HG03565 (cell line): Measurements from ENCODE around the gene SGSM1.

Experiments used
- ATAC-seq: cut with Tn5 transposase; IDR thresholded peaks from one replicate; pipeline ENCODE4 v1.9.1; 2021; ENCODE audit warnings: mild to moderate bottlenecking, moderate library complexity; ENCODE audit not compliant: unreplicated experiment

The SGSM1 gene

GRCh38 chr22:24805790-24806662, at the start of gene SGSM1:
Gene SGSM1 (plus strand): TSS chr22:24806211. CDS start chr22:24806326, 115 bp downstream.
- ATAC-seq: no peak

GRCh38 chr22:24758164-24758799, 47.7 kb upstream of the SGSM1 start:
- ATAC-seq: no peak

GRCh38 chr22:24759765-24760164, 46.2 kb upstream of the SGSM1 start:
- no peak for ATAC-seq

DNA sequence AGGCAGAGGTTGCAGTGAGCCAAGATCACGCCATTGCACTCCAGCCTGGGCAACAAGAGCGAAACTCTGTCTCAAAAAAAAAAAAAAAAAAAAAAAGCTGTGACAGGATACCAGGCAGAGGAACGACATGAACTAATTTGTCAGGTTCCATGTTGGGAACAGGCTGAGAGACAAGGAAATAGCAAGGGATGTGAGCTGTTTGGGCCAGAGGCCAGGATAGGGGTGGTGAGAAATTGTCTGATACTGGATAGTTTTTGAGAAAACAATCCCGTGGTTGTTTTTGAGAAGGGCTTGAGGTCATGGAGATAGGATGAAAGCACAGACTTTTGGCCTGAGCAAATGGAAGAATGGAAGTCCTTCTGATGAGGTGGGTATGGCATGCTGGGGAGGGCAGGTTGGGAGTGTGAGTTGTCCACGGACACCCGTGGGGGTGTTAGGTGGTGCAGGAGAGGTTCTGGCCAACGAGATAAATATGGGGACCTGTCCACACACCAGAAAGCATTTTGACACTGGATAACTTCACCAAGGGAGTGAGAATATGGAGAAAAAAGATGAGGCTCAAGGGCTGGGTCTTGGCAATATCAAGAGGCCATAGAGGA, 45.2 kb upstream of the SGSM1 start:
- no peak for ATAC-seq

DNA sequence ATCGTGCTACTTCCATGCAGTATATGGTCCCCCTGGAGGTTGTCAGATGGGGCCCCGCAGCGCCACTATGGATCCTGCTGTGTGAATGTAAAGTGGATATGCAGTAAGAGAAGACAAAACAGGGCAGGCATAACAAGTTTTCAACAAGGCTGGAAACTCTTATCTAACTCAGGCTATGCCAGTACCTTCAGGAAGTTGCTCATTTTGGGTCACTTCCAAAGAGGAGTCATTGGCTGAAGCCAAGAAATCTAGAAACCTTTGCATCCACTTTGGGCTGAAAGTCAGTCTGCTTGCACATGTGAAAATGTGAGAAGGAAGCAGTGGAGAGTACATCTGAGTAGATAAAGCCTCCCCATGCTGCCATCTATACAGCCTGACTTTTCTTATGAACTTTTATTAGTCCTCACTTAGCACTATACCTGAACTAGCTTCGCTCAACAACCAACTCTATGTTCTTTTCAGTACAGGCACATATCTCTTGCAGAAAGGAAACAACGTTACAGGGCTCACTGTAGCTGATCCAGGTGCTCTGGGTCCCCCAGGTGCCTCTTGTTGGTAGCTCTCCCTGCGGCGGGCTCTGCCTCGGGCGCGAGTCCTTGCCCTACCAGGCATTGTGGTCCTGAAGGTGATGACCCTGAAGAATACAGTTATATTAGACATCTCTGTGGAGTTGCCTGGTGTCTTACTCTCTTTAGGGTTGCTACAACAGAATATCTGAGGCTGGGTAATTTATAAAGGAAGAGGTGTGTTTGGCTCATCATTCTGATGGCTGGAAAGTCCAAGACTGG, 43.9 kb upstream of the SGSM1 start:
- ATAC-seq: no peak

- no peak for ATAC-seq
Observed at GRCh38 chr22:24763872-24764485, 42.0 kb upstream of the SGSM1 start.

- ATAC-seq: no peak
Observed at GRCh38 chr22:24765166-24765565, 40.8 kb upstream of the SGSM1 start.

DNA sequence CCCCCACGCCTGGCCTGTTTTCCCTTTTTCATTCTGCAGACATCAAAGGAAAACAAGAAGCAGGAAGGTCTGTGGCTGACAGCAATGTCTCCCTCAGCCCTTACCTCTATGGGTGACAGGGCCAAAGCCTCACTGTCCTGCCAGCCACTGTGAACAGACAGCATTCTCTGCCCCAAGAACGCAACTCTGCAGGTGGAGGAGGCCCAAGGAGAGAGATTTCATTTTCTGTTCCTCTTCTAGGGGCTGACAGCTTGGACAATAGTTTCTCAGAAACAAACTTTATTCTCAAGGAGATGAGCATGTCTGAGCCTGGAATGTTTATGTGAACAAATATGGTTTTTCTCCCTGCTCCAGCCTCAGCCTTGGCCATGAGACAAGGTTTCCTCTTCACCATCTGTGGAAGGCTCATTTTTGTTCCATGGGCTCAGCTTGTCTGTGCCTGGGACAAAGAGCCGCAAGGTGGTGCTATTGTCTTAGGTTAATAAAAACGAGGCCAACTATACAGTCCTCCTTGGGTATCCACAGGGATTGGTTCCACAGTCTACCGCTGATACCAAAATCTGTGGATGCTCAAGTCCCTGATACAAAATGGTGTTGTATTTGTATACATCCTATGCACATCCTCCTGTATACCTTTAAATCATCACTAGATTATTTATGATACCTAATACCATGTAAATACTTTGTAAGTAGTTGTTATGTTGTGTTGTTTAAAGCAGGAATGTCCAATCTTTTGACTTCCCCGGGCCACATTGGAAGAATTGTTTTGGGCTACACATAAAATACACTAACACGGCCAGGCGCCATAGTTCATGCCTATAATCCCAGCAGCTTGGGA, 37.3 kb upstream of the SGSM1 start:
- no peak for ATAC-seq

DNA sequence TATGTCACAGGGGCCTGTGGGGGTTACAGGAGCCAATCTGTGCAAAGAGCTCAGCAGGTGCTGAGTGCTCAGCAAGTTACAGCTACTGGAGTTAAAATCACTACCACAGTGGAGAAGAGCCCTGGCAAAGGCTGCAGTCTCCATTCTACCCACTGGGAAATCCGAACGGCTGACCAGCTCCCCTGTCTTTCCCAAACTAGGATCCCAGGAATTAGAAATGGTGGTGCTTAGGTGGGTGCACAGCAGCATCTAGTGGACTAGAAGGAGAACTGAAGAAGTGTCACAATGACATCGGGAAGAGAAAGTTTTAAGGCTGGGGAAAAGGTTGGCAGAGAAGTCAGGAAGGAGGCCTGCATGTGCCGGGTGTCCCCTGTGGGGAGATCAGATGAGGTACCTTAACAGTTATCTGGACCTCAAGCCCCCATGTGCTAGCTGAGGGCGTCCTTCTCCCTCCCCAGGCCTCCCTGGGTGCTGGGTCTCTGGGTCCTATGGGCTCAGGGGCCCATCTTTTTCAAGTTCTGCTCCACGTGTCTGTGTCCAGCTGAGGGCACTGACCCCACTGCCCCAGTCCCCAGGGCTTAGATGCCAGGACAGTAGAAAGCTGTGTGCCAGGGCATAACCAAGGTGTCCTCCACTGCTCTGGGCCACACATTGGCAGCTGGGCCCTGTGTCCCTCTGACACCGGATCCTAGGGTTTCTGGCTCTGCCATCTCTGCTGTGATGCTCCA, 33.4 kb upstream of the SGSM1 start:
- no peak for ATAC-seq

GRCh38 chr22:24775769-24776492, 30.1 kb upstream of the SGSM1 start:
- ATAC-seq: no peak

DNA sequence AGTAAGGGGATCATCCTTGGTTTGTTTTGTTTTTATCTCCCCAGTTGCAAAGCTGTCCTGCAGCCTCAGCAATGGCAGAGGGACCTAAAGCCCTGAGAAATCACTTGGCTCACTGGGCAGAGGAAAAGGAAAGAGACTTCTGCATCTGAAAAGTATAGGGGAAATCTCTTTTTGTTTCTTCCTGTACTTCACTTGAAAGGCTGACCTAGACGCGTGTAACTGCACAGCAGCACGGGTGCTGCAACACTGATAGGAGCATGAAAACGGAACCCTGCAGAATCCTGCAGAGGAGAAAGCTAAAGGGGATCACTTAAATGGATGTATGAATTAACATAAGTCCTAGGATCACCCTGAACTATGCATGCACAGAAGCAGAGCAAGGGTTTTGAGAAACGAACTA, 29.5 kb upstream of the SGSM1 start:
- ATAC-seq: no peak

GRCh38 chr22:24789516-24789915, 16.5 kb upstream of the SGSM1 start:
- no peak for ATAC-seq

DNA sequence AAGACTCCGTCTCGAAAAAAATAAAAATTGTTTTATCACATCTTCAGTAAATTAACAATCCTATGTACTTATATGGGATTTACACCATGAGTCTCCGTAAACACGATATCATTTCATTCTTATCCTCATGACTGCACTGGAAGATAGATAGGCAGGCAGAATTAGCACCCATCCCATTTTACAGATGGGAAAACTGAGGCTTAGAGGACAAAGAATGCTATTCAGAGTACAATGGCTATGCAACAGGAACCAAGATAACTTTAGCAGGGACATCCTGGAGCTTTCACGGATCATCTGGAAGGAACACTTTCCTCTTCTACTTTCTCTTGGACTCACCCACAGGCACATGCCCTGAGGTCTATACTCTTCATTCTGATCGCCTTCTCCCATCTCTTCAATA, 14.6 kb upstream of the SGSM1 start:
- ATAC-seq: no peak

- no peak for ATAC-seq
Observed at GRCh38 chr22:24796056-24796455, 10.0 kb upstream of the SGSM1 start.

GRCh38 chr22:24796860-24797259, 9.2 kb upstream of the SGSM1 start:
- no peak for ATAC-seq

- ATAC-seq: no peak
Observed at GRCh38 chr22:24801901-24802465, 4.0 kb upstream of the SGSM1 start.

GRCh38 chr22:24803064-24803542, 2.9 kb upstream of the SGSM1 start:
- ATAC-seq: no peak

DNA sequence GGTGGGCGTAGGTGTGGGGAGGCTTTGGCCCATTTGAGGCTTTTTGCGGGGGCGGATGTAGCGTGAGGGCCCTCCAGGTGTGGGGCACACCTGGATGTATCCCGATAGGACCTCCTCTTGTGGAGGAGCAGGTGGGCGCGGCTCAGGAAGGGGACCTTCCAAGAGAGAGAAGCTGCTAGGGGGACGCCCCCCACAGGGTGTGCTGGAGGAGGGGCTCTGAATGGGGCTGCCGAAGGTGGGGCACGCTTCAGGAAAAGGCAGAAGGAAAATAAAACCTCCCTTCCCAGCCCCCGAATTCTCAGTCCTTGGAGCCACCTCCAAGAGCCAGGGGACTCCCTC, 621 bp downstream of the SGSM1 start:
- no peak for ATAC-seq
